Fibroblast of pulmonary artery (primary cell): Measurements from ENCODE around the gene ASB18.

Experiments used
- DNase-seq: peaks from one replicate; pipeline ENCODE4 v3.0.0-alpha.2; 2010; ENCODE audit warnings: low read depth
- H3K4me3 ChIP-seq: replicated peaks from 2 replicates; pipeline ENCODE4 v1.5.1; 2011; ENCODE audit warnings: low read depth, mild to moderate bottlenecking, control low read depth, low read length, moderate library complexity
- CTCF ChIP-seq: IDR thresholded peaks from 2 replicates; pipeline ENCODE4 v1.5.1; 2011; ENCODE audit warnings: mild to moderate bottlenecking, control low read depth, low read length, inconsistent platforms; ENCODE audit errors: missing control alignments

The ASB18 gene

GRCh38 chr2:236176951-236177350 is 87.3 kb downstream of the ASB18 start:
- H3K4me3 ChIP-seq: no peak overlapping the region
- DNase-seq: no peak
- no peak for TF ChIP-seq CTCF

- TF ChIP-seq CTCF: peak; percentile 67
- H3K4me3 ChIP-seq: no peak overlapping the region
- DNase-seq: peak; percentile 48
Measured at GRCh38 chr2:236176417-236176816, 87.8 kb downstream of the ASB18 start.

GRCh38 chr2:236175548-236176150 is 88.6 kb downstream of the ASB18 start:
- H3K4me3 ChIP-seq: no peak overlapping the region
- no peak for DNase-seq
- no peak for TF ChIP-seq CTCF

GRCh38 chr2:236173729-236174607 is 90.2 kb downstream of the ASB18 start:
- no peak for TF ChIP-seq CTCF
- no peak for DNase-seq

GRCh38 chr2:236173036-236173728 is 91.0 kb downstream of the ASB18 start:
- H3K4me3 ChIP-seq: no peak overlapping the region
- DNase-seq: no peak
- TF ChIP-seq CTCF: no peak

More at GRCh38 chr2:236173729-236174607, 90.2 kb downstream of the ASB18 start:
- H3K4me3 ChIP-seq: no peak overlapping the region

- no peak overlapping the region for H3K4me3 ChIP-seq
- TF ChIP-seq CTCF: no peak
- no peak for DNase-seq
Measured at GRCh38 chr2:236172255-236173035, 91.8 kb downstream of the ASB18 start.
